HTERT RPE-1 (cell line): ENCODE data around the gene GJD3.
"Not testable (repeated sequence)": the region's sequence is repeated elsewhere in the genome, so short reads cannot be mapped to it uniquely, and the experiment has no call there.

Experiments
- in situ Hi-C: fragments of 300-500 bp; cut with MboI; formaldehyde crosslinking; loops from 4 replicates; pipeline ENCODE4 v1.14.3; 2020; ENCODE audit warnings: low sequenced_read_pairs

The GJD3 gene

DNA sequence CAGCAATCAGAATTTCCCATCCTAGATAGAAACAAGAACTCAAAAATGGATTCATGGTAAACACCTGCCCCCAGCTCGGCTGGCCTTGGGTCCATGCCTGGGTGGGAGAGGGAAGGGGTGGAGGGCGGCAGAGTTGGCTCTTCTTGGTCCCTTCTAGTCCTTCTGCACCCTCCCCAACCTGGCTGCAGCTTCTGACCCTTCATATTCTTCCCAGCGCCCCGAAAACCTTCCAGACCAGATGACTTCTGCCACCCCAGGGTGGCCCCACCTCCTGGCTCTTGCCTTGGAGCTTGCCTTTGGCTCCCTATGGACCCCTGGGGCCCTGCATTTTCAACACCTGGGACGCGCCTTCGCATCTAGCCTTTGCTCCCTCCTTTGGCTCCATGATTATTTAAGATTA, 5.4 kb upstream of the GJD3 start:
- in situ Hi-C loops = no loop called here

DNA sequence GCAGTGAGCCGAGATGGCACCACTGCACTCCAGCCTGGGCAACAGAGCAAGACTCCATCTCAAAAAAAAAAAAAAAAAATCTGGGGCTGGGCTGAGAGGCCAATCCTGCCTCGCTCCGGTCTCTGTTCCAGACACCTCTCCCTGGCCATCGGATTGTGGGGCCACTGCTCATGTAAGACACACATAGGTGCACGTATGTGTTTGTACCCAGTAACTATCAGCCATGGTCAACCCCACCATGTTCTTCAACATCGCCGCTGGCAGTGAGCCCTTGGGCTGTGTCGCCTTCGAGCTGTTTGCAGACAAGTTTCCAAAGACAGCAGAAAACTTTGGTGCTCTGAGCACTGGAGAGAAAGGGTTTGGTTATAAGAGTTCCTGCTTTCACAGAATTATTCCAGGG, 3.2 kb upstream of the GJD3 start:
- in situ Hi-C loops = not testable (repeated sequence)

DNA sequence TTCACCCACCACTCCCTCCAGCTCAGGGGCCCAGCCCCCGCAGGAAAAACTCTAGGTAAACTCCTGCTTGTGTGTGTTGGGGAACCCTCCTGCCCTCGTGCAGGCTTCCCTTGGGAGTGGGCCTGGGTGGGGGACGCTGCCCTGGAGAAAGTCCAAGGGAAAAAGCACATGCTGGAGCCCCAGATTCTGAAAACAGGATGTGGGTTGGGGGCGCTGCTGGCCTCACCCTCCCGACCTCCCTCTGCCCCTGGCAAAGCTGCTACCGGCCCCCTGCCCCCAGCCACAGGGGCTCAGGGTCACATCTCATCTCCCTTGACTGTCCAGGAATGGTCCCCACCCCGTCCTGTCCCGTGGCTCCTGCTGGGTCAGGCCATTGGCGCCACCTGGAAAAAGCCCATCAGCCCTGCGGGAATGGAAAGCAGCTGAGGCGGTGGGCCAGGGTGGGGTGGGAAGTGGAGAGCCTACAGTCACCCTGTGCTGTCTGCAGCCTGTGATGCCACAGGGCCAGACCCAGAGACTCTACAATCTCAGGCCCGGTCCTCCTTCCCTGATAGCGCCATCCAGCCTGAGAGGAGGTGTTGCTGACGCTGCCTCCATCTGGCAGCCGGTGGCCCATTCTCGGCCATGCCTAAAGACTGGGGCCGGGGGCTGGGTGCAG, 2.5 kb upstream of the GJD3 start:
- in situ Hi-C loops = no loop called here

DNA sequence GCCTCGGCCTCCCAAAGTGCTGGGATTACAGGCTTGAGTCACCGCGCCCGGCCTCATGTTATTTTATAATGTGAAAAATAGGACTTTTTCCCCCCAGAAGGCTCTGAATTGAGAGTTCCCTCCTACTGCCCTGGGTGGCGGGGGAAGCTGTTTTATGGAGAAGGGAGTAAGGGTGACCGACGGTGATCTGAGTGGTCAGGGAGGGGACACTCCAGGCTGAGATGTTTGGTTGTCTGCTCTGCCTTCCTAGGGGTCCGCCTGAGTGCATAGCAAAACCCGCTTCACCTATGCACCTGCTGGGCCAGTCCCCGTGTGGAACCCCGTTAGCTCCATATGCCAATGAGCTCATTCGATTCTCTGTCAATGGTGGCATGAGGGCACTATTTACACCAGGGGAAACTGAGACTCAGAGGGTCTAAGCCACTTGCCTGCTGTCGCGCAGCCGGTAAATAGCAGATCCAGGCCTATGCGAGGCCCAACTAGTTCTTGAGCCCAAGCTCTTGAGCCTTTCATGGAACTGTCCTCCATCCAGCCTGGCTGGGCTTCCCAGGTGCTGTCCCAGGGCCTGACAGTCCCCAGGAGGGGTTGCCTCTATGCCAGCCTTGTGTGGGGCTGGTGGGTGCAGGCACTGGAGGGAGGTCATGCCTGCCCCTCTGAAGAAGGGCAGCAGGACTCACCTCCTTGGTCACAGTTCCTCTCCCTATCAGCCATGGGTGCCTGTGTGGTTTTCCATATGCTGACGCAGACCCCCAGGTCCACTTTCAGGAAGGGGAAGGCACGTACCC, 1.7 kb upstream of the GJD3 start:
- in situ Hi-C loops = no loop called here

DNA sequence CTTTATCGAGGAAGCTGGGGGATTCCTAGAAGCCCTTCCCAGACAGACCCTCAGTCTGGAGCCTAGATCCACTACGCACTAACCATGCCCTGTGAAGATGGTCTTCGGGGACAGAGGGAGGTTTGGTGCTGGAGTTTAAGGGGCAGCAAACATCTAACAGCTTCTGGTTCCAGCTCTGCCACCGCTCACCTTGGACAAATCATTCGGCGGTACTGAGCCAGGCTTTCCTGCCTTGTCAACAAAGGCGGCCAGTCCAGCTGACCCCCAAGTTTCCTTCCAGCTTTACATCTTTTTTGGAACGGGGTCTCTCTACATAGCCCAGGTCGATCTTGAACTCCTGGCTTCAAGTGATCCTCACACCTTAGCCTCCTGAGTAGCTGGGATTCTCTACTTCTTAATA, 369 bp upstream of the GJD3 start:
- in situ Hi-C loops = no loop called here

DNA sequence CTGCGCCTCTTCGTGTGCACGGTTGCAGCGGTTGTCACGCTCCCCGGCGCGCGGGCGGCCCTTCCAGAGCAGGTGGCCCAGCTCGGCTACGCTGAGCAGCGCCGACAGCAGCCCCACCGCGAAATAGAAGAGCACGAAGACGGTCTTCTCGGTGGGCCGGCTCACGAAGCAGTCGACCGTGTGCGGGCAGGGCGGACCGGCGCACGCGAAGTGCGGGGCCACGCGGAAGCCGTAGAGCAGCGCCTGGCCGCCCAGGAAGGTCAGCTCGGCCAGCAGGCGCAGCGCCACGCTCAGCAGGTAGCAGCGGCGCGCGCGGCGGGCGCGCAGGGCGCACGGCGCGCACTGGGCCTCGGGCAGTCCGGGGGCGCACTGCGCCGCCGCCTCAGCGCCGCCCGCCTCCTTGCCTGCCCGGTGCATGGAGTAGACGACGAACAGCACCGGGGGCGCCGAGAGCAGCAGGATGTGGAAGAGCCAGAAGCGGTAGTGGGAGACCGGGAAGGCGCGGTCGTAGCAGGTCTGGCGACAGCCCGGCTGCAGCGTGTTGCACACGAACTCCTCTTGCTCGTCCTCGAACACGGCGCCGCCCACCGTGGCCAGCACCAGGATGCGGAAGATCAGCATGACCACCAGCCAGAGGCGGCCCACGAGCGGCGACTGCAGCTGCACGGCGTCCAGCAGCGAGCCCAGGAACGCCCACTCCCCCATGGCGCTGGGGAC, 1.3 kb downstream of the GJD3 start:
- in situ Hi-C loops = no loop called here

DNA sequence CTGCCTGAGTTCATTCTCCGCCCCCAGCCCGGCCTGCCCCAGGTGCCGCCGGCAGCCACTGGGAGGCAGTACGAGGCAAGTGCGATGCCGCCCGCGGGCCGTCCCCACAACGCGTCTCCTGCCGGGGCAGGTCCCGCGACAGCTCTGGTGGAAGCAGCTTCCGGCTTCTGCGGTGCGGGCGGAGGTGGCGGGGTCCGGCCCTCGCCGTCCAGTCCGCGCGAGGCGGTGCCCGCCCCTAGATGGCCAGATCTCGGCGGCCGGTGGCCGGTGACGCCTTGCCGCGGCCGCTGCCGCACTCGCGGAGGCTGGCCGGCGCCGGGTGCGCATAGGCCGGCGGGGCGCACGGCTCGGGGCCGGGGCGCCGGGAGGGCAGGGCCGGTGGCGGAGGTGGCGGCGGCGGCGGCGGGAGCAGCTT, 1.8 kb downstream of the GJD3 start:
- in situ Hi-C loops = no loop called here

DNA sequence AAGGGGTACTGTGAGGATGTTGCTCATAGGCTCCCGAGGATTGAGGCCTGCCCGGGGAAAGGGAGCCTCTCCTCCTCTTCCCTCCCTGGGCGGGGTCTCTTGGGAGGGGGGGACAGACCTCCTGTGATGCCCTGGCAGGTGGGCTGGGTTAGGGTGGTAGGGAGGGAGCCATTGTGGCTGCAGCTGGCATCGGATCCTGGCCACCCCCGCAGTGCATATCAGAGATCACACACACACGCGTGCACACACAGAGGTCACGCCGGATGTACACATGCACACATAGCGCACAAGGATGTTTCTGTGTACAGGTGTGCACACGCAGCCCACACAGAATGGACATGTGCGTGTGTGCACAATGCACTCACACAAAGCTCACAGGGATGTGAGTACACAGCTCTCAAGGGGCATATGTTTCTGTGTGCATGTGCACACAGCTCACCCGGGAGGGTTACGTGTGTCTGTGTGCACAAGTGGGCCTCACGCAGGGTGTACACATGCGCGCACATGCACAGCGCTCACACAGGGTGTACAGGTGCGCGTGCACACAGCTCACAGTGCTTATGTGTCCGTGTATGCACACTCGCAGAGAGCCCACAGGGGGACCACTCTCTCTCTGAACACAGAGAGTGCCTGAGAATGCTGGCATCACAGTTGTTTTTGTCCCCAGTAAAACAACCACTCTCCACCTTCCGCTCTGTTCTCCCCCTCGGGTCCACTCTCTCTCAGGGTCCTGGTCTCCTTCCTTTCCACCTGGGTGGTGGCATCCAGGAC, 2.4 kb downstream of the GJD3 start:
- in situ Hi-C loops = no loop called here

DNA sequence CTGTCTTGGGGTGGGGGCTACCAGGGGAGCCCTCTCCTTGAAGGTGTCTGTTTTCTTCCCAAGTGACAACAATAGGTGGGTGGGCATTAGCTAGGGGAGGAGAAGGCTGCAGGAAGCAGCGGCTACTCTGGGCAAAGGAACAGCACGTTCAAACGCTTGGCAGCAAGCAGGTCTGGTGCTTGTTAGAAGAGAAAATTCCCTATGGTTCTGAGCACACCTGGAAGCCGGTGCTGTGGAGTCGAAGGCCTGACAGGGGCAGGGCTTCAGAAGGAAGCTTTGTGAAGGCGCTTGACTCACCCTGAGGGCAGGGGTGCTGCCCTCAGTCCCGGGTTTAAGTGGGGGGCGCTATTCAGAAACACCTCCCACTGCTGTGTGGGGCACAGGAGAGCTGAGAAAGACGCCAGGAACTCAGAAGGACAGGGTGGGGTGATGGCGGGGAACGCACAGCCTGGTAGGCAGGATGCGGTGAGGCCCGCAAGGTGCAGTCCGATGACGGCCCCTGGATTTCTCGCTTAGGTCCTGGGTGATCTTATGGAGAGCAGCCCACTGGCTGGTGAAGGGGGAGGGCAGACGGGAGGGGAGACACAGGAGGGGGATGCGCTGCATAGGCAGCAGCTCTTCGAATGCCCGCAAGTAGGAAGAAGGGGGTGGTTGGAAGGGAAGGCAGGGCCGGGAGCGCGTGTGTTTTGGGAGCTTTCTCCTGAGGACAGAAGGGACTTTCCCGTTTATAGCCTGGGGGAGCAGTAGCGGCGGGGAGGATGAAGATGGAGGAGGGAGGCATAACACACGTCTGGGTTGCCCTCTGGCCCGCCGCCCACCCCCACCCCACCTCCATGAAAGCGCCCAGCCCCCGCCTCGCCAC, 3.2 kb downstream of the GJD3 start:
- in situ Hi-C loops = no loop called here

DNA sequence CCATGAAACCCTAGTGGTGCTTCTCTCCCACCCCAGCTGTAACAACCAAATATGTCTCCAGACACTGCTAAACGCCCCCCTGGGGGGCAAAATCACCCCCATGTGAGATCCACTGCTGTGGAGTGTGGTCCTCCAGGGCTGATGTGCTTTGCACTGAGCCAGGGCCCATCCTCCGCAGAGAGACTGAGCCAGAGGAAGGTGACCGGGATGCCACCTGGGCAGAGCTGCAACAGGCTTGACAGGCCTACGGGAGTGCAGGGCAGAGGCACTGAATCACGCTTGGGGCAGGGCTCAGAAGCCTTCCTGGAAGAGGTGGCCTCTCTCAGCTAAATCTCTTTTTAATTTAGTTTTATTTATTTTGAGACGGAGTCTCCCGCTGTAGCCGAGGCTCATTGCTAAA, 4.4 kb downstream of the GJD3 start:
- in situ Hi-C loops = no loop called here

DNA sequence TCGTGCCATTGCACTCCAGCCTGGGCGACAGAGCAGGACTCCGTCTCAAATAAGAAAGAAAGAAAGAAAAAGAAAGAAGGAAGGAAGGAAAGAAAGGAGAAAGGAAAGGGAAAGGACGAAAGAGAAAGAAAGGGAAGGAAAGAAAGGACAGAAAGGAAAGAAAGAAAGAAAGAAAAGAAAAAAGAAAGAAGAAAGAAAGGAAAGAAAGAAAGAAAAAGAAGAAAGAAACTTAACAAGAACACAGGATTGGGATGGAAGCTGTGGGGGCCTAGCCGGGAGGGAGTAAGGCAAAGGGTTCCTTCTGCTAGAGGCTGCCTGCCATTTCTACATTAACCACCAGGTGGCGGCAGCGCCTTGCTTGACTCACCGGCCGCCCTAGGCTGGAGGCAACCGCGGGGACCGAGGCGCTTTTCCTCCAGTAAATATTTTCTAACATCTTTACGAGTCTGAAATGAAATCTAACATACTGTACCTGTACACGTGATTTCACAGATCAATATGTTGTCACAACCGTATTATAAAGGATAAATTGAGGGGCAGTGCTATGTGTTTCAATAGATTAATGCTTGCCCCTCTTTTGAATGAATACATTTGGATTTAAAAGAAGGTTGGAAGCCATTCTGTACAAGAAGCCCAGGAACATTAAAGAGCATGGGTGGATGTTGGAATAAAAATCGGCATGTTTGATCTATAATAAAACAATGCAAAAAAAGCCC, 6.1 kb downstream of the GJD3 start:
- in situ Hi-C loops = no loop called here

DNA sequence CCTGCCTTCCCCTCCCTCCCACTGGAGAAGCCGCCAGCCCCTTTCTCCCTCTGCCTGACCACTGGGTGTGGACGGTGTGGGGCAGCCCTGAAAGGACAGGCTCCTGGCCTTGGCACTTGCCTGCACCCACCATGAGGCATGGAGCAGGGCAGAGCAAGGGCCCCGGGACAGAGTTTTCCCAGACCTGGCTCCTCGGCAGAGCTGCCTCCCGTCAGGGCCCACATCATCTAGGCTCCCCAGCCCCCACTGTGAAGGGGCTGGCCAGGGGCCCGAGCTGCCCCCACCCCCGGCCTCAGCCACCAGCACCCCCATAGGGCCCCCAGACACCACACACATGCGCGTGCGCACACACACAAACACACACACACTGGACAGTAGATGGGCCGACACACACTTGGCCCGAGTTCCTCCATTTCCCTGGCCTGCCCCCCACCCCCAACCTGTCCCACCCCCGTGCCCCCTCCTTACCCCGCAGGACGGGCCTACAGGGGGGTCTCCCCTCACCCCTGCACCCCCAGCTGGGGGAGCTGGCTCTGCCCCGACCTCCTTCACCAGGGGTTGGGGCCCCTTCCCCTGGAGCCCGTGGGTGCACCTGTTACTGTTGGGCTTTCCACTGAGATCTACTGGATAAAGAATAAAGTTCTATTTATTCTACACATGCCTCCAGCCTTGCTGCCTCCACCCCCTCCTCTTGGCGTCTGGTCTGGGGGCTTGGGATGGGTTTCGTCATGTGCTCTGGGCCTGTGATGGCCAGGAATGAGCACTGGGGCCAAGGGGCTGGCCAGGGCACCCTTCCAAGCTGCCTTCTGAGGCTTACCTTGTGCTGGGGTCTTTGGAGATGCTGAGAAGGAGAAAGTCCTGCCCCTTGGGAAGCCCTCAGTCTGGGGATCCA, 7.3 kb downstream of the GJD3 start:
- in situ Hi-C loops = no loop called here

DNA sequence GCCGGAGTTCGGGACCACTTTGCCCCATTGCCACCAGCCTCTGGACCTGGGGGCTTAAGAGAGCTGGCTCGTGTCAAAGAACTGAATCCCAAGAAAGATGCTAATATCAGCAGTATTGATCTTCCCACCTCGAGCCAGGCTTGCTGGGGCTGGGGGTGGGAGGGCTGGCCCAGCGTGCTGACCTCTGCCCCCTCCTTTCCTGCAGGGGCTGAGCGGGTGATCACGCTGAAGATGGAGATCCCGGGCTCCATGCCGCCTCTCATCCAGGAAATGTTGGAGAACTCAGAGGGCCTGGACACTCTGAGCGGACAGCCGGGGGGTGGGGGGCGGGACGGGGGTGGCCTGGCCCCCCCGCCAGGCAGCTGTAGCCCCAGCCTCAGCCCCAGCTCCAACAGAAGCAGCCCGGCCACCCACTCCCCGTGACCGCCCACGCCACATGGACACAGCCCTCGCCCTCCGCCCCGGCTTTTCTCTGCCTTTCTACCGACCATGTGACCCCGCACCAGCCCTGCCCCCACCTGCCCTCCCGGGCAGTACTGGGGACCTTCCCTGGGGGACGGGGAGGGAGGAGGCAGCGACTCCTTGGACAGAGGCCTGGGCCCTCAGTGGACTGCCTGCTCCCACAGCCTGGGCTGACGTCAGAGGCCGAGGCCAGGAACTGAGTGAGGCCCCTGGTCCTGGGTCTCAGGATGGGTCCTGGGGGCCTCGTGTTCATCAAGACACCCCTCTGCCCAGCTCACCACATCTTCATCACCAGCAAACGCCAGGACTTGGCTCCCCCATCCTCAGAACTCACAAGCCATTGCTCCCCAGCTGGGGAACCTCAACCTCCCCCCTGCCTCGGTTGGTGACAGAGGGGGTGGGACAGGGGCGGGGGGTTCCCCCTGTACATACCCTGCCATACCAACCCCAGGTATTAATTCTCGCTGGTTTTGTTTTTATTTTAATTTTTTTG, 8.5 kb downstream of the GJD3 start:
- in situ Hi-C loops = no loop called here

DNA sequence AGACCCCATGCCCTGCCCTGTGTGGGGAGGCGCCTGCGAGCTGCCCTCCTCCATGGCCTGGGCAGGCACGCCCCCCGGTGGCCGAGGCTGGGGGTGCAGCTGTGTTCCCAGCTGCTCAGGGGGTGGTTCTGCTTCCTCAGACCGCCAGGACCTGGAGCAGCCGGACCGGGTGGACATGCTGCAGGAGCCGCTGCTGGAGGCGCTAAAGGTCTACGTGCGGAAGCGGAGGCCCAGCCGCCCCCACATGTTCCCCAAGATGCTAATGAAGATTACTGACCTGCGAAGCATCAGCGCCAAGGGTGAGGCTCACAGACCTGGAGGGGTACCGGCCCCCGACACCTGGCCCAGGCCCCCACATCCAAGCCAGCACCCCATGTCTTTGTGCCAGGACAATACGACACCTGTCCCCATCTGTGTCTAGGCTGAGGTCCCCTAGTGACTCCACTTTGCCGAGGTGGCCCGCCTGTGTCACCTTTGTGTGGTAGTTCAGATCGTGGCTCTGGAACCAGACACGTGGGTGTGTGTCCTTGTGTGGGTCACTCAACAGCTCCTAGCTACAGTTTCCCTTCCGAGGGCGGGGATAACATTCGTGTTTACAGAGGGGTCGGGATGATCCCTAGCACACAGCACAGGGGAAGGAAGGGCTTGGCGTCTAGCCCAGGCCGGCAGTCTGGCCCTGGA, 9.3 kb downstream of the GJD3 start:
- in situ Hi-C loops = no loop called here

DNA sequence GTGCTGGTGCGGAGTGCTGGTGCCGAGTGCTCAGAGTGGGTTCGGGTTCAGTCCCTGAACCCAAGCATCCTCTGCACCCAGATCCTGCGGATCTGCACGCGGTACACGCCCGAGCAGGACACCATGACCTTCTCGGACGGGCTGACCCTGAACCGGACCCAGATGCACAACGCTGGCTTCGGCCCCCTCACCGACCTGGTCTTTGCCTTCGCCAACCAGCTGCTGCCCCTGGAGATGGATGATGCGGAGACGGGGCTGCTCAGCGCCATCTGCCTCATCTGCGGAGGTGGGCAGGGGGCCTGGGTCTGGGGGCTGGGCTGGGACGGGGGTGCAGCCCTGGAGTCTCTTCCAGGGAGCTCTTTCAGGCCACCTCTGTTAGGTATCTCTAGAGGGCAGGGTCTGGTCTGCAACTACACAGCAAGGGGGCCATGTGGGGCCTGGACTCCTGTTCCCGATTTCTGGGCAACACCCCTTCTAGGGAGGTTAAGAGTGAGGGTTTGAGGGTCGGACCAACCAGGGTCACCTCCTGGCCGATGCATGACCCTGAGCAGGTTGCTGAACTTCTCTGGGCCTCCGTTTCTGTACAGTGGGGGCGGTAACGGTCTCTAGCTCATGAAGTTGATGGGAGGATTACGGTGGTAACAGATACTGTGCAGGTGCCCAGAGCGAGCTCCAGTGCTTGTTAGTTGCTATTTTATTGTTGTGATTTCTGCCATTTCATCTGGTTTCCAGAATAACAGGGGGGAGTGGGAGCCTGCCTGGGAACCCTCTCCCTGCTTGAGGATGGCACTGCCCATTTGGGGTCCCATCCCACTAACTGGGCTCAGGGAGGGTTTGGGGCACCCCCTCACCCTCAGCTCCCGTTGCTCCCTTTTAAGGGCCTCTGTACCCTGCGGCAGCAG, 10.1 kb downstream of the GJD3 start:
- in situ Hi-C loops = no loop called here

DNA sequence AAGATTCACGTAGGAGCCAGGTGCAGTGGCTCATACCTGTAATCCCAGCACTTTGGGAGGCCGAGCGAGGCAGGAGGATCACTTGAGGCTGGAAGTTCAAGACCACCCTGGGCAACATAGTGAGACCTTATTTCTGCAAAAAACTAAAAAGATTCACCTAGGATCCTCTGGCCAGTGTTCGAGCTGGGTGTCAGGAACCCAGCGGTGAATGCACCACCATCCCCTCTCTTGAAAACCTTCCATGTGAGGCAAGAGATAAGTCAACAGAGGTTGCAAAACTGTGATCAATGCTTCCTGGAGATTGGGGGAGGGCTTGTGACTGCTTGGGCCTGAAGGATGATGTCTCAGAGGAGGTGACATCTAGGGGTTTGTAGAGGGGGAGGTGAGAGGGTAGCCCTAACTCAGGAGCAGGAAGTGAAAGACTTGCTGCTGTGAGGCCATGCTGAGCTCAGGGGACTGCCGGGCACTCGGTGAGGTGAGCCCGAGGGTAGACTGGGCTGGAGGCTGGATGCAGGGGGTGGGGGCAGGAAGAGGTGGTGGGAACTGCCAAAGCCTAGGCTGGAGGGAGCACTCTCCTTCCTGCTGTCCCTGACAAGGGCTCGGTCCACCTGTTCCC, 11.7 kb downstream of the GJD3 start:
- in situ Hi-C loops = no loop called here
